Kidney tubule cell (primary cell): ENCODE results near the gene SLC35F3.

ENCODE experiments used
- DNase-seq: peaks from one replicate; pipeline ENCODE4 v3.0.0-alpha.2; 2018; ENCODE audit warnings: low spot score

Gene SLC35F3

DNA sequence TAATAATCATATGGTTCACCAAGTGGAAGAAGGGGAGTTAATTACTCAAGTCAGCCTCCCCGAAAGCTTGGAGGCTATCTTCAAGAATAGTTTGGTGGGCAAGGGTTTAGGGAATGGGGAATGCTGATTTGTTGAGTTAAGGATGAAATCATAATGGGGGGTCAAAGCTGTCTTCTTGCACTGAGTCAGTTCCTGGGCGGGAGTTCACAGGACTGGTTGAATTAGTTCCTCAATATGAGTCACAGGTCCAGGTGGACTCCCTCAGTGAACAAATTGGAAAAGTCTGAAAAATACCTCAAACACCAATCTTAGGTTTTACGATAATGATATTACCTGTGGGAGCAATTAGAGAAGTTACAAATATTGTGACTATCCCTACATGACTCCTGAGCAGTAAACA is 353.6 kb downstream of the SLC35F3 start:
- DNase-seq, result peak; percentile 17

DNA sequence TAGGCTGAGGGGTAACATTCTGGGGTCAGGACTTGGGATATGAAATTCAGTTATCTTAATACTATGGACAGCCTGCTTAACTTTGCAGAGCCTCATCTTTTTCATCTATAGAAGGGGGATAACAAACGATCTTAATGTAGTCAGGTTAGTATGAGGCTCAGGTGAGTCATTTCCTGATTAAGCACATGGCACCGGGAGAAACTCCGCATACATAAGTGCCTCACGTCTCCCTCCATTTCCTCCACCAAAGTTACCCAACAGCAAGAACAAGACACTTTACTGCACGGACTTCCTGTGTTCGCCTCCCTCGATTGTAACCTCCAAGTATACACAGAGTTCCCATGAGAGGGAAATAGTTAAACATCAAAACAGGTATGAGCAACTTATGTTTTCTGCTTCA is 356.1 kb downstream of the SLC35F3 start:
- DNase-seq, result peak; percentile 59

DNA sequence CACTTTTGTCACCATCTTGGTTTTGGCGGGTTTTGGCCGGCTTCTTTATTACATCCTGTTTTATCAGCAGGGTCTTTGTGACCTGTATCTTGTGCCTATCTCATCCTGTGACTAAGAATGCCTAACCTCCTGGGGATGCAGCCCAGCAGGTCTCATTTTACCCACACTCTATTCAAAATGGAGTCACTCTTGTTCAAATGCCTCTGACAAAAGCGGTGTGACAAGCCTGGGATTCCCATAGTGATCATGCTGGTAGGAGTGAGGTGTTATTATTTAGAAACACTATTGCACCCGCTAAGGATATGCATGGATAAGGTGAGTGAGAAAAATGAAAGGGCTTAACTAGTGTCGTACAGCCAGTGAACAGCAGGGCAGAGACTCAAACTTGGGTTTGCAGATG is 357.1 kb downstream of the SLC35F3 start:
- DNase-seq, result no peak

DNA sequence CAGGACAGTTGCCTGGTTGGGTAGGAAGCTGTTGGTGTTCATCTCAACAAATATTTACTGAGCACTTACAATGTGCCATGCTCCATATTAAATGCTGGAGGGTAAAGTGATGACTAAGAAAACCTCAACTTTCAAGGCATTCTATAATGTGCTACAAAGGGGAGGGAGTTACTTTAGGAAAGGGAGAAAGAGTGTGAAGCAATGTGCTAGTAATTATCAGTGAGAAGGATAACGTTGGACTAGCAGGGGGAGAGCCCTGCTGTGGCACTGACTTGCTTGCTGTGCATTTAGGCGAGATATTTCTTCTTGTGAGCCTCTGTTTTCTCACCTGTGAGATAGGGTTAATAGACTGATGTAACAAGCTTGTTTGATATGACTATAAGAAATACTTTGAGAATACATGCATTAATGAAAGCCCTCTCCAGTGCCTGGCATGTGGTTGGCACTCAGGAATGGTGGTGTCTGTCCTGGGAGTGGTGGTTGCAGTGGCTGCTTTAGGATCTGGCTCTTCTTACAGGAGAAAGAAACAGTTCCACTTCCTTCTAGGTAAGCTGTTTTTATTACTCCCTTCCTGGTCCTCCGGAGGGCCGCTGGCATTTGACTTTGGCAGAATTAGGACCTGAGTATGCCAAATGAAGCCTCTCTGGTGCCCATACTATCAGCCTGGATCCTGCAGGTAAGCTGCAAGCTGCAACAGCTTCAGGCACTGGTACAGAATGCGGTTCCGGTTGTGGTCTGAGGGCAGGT is 357.7 kb downstream of the SLC35F3 start:
- no peak for DNase-seq

DNA sequence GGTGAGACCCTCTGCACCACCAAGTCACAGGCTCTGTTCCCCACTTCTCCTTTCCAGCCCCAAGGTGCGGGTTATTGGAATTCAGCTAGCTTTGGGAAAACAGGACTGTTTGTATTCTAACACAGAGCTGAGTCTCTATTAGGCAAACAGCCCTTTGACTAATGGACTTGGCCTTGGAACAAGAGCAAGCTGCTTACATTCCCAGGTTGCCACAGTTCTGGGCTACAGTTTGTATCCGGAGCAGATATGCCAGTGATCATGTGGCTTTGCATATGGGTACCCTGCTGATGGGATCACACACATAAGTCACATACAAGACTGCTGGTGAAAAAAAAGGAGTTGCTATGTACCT is 358.3 kb downstream of the SLC35F3 start:
- DNase-seq, result no peak

DNA sequence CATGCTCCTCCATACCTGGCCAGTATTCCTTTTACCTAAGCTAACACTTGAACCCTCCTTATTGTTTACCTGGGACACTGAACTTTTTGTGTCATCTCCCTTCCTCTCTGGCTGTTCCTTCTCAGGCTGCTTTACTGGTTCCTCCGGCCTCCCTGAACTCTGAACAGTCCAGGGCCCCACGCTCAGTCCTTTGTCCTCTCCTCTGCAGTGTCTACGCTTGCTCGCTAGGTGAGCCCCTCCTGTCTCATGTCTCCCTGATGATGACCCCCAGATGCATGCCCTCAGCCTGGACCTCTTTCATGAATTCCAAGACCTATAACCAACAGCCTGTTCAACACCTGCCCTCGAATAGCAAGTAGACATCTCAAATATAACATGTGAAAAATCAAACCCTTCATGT is 360.4 kb downstream of the SLC35F3 start:
- no peak for DNase-seq

DNA sequence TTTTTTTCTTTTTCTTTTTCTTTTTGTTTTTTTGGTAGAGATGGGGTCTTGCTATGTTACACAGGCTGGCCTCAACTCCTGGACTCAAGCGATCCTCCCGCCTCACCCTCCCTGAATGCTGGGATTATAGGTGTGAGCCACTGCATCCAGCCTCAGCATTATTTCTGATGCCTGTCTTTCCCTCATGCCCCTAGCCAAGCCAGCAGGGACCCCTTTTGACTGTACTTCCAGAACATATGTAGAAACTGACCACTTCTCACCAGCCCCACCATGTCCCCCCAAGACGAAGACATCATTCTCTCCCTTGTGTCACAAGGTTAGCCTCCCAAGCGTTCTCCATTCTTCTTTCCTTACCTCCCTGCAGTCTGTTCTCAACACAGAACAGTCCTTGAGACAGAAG is 360.8 kb downstream of the SLC35F3 start:
- DNase-seq, result no peak

DNA sequence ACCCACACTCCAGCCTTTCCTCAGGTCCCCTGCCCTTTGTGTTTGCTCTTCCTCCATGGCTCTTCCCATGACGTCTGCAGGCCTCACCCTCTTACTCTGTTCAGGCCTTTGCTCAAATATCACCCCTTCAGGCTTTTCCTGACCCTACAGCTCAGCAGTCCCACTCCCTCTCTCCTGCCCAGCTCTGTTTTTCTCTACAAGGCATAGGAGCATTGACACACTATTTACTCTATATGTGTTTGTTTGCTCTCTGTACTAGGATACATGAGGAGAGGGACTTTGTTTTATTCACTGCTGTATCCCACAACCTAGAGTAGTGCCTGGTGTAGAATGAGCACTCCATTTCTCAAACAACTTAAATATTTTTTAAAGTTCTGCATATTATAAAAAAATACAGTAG is 361.4 kb downstream of the SLC35F3 start:
- DNase-seq, result no peak

DNA sequence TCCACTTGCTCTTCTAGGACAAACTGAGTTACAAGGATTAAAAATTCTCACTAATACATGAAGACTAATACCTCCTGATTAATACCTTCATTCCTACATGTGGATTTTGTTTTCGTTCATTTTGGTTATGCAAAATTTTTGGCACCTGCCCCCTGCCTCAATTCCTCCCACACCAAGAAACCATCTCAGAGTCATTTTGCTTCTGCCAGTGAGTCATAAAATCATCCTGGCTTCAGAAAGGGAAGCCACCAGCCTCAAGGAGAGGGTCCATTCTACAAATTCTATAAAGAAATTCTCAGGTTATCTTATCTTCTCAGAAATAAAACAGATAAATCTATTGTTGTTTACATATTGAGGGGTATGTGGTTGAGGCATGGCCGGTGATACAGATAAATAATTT is 365.6 kb downstream of the SLC35F3 start:
- DNase-seq, result no peak

DNA sequence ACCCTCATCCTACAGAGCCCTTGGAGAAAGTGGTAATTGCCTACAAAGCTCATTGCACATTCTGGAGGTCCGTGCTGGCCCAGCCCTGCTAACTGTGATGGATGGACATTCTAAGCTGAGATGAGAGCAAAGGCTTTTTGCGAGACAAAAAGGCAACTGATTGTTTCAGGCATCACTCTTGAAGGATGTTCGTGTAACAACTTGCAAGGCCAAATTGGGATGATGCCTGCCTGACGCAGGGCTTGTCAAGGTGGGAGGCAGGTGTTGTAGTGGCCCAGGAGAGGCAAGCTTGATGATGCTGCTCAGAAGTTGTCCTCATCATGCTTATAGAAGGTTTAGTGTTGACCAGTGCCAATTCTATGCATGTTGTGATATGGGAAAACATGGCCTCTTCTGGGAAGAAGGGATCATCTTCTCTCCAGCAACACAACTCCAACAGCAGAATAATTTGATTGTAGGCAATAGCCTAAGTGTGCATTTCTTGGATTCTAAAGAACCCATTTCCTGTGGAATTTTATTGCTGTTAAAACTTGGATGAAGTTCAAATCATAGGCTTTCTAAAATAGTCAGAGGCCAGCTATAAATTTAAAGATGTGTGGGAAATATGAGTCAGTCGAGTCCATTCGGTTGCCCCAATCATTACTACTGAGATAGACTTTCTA is 366.2 kb downstream of the SLC35F3 start:
- DNase-seq, result no peak

DNA sequence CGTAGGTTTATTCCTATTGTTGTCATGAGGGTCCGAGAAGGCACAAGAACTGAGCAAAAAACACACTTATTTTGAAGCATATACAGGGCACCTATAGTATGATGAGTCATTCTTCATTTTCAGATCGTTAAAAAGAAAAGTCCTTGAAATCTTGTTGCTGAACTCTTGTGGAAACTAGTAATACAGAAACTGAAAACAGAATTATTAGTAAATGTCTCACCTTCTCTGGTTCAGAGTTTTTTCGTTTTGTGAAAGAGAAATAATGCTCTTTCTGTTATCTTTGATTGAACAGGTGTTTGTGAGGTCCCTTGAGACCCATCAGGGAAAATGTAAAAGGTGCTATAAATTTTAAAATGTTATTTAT is 366.7 kb downstream of the SLC35F3 start:
- DNase-seq, result no peak

DNA sequence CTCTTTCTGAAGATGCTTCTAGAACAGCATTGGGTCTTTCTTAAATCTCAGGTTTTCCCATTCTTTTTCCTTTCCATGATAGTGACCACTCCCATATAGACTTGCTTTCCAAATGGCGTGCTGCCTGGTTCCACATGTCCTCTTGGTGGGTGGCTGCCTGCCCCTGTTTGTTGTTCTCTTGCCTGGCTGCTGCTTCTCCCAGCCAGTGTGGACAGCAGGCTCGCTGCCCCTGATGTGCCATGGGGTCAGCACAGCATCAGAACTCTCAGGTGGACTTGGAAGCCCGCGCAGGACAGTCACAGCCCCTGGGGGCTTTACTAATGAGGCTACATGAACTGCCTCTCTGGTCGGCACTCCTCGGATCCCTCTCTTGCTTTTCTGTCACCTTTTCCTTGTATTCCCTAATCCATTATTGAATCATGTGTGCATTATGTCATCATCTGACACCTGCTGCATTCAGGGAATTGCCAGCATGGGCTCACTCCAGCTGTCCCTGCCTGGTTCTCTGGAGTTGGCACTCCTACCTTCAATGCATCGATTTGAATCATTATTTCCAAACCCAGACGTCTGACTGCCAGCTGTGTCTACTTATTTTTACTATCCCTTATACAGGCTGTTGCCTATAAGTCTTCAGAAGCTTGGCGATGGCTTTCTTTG is 368.3 kb downstream of the SLC35F3 start:
- peak; percentile 38 for DNase-seq

DNA sequence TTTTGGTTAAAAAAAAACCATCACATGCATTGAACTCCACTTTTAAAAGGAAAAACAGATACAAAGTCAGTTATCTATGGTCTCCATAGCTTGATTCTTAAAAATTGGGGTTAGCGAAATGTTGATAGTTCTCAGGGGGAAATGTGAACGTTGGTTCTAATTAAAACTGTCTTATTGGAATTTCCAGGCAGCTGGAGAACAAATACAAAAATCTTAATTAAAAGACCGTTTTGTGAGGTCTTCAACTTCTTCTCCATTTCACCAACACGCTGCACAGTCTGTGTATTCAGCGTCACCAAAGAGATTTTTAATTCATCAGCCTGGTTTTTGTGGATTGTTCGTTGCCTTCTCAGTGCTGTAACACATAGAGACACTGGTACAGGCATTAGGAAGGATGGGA is 369.5 kb downstream of the SLC35F3 start:
- DNase-seq, result no peak

DNA sequence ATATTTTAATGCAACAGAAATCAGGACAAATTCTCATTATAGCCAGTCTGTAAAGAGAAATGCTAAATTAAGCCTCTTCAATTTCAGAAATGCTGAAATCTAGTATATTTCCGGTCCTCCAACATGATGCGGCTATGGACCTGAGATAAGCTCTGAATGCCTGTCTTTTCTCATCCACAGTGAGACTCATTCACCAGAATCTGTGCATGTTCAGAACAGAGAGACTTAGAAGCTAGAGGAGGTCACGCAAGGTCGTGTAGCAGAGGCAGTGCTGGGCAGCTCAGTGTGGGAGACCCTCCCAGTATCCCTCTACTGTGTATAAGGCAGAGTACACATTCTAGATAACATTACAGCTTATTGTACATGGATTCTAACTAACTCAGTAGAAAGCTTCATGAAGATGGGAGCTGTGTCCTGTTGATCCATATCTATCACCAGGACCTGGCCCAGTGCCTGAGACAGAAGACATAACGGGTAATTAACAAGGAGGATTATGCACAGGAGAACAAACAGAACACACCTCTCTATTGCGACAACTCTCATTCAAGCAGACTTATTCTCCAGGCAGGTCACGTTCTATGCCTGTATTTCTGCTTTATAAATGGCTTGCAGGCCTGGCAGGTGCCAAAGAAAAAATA is 371.8 kb downstream of the SLC35F3 start:
- no peak for DNase-seq

DNA sequence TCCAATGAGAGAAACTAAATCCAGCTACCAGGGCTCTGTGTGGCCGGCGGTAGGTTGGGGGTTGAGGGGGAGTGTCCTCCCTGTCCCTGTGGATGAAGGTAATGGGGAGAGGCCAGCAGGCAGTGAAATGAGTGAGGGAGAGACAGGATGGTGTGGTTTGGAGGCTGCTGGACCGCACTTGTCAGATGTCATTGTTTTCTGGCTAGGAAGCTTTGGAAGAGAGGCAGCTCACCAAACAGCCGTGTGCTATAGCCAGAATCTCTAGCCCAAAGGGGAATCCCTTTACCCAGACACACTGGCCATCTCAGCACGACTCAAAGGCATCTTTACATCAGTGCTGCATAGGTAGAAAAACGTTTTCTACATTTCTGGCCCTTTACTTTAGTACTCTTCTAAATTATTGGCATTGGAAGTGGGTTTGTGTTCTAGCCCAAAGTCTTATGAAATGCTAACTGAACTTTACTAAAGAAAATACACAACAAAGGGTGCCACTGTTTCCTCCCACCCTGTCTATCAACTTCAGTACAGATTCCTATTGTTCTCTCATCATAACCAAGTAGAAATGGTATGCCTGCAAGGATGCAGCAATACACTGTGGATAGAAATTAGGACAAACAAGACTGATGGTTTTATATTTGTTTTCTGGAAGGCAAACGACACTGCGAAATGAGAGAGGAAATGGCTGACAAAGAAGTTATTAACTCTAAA is 372.8 kb downstream of the SLC35F3 start:
- DNase-seq, result no peak

DNA sequence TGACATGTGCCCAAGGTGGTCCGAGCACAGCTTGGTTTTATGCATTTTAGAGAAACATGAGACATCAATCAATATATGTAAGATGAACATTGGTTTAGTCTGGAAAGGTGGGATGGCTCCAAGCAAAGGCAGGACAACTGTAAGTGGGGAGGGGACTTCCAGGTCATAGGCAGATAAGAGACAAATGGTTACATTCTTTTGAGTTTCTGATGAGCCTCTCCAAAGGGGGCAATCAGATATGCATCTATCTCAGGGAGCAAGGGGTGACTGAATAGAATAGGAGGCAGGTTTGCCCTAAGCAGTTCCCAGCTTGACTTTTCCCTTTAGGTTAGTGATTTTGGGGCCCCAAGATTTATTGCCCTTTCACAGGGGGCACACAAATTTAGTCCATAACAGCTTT is 374.5 kb downstream of the SLC35F3 start:
- no peak for DNase-seq

DNA sequence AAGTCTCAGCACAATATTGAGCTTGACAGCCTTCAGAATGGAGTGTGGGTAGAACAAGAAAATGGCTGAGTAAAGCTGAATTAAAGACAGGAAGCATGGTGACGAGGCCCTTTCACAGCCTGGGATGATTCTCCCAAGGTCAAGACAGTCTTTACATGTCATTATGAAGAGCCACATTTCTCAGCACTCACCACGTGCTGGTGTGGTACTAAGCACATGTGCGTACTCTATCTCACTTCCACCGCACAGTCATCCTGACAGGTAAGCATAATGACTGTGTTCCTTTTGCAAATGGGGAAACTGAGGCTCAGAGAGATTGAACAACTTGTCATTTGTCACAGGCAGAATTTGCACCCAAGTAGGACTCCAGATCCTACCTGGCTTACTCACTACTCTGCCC is 376.0 kb downstream of the SLC35F3 start:
- DNase-seq, result no peak

DNA sequence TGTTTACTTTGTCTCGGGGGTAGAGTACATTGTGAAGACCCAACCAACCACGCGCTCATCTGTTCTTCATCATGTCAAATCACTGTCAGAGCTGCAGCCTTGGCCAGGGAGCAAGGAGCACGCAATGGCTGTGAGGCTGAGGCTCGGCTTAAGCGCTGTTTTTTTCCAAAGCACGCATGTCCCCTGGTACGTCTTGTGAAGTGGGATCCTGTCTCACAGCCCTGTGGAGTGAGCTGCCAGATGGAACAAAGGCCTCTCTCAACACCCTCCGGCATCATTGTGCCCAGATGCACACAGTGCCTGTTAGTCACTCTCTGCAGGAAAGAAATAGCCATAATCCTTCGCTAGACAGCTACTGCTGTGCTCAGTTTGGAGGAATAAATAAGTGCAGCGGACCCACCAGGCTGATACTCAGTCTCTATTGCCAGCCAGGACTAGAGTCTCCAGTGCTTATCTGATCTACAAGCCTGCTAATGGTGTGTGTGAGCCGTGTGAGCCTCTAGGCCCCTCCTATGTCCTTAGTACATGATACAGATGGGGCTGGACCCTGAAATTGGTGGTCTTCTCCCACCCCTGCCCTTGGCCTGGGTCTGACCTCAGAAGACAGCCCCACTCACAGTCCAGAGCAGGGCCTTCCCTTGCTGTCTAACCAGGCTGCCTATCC is 377.5 kb downstream of the SLC35F3 start:
- DNase-seq, result no peak

DNA sequence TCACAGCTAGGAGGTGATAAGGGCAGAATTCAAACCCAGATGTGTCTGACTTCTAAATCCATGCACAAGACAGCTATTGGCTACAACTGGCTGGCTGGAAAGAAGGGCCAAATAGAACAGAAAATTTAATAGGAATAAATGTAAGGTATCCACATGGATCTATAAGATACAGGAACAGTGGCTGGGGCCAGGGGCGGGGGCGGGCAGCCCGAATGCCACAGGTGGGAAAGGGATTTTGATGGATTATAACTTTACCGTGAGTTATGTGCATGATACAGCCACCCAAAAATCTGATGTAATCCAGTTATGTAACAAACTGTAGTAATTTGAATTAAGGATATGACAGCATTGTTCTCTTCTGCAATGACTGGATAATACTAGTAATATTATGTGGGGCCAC is 381.7 kb downstream of the SLC35F3 start:
- DNase-seq, result no peak

DNA sequence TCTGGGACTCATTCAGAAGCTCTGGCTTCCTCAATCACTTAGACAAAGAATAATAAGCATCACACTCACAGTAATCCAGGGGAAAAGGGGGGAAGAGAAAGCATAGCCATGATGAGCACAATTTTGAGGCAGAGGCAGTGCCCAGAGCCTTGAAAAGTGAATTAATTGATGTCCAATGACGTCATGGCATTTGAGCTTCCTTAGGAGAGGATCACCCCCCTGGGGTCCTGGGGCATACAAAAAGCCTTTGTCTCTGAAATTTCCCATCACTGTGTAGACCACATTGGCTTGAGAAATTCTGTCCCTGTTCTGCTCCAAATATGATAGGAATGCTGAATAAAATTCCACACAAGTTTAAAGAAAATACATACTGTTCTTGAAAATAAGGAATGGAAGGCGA is 384.5 kb downstream of the SLC35F3 start:
- no peak for DNase-seq

DNA sequence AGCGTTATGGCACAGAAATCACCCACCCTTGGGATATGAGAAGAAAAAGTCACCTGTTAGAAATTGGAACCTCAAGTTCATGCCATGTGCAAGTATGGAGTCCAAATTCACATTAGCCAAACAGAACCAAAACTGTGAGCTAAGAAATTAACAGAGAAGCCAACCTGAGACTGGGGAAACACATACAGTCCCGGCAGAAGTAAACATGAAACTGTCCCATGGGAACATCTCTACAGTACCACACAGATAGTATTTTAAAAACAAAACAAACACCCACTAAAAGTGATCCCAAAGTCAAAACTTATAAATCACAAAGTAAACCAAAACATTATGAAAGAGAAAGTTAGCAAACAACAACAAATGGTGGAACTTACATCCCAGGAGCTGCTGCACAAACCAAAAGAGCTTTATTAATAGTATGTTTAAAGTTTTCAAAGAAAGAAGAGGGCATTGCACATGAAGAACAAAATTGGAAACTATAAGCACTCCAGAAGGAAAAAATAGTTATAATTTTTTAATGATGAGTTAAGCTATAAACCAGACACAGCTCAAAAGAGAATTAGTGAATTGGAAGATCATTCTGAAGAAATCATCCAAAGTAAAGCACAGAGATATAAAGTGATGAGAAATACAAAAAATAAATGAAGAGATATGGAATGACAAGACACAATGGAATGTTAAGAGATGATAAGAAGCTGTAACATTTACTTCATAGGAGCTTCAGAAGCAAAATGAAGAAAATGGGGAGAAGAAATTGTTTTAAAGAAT is 385.2 kb downstream of the SLC35F3 start:
- no peak for DNase-seq
